Fibroblast of skin of abdomen (primary cell): Measurements from ENCODE around the gene AP5Z1.
"Not testable (repeated sequence)": the region's sequence is repeated elsewhere in the genome, so short reads cannot be mapped to it uniquely, and the experiment has no call there.

Source experiments
- DNase-seq: peaks from one replicate; pipeline ENCODE4 v3.0.0-alpha.2; 2013

AP5Z1 gene

GRCh38 chr7:4788627-4789189 lies 13.3 kb downstream of the AP5Z1 start:
- no peak for DNase-seq

- no peak for DNase-seq
Observed at GRCh38 chr7:4789194-4790077, 14.0 kb downstream of the AP5Z1 start.

- DNase-seq, result no peak
Observed at GRCh38 chr7:4790078-4790465, 14.6 kb downstream of the AP5Z1 start.

GRCh38 chr7:4790516-4790991 lies 15.1 kb downstream of the AP5Z1 start:
- no peak for DNase-seq

GRCh38 chr7:4791101-4791737 lies 15.8 kb downstream of the AP5Z1 start:
- DNase-seq, result no peak

- DNase-seq, result peak; percentile 63
Observed at GRCh38 chr7:4791738-4792536, 16.5 kb downstream of the AP5Z1 start.

GRCh38 chr7:4792537-4793126 lies 17.2 kb downstream of the AP5Z1 start:
- peak; percentile 20 for DNase-seq

GRCh38 chr7:4793385-4793993 lies 18.1 kb downstream of the AP5Z1 start:
- not testable (repeated sequence) for DNase-seq

GRCh38 chr7:4794171-4794570 lies 18.7 kb downstream of the AP5Z1 start:
- DNase-seq, result not testable (repeated sequence)

- peak; percentile 18 for DNase-seq
Observed at GRCh38 chr7:4794591-4795350, 19.3 kb downstream of the AP5Z1 start.

GRCh38 chr7:4796453-4796852 lies 21.0 kb downstream of the AP5Z1 start:
- no peak for DNase-seq

- no peak for DNase-seq
Observed at GRCh38 chr7:4797858-4798705, 22.7 kb downstream of the AP5Z1 start.

- no peak for DNase-seq
Observed at GRCh38 chr7:4798706-4799235, 23.3 kb downstream of the AP5Z1 start.

- DNase-seq, result no peak
Observed at GRCh38 chr7:4799508-4800268, 24.3 kb downstream of the AP5Z1 start.

GRCh38 chr7:4800487-4800886 lies 25.1 kb downstream of the AP5Z1 start:
- no peak for DNase-seq

- DNase-seq, result no peak
Observed at GRCh38 chr7:4800926-4801838, 25.8 kb downstream of the AP5Z1 start.

- no peak for DNase-seq
Observed at GRCh38 chr7:4801839-4802231, 26.4 kb downstream of the AP5Z1 start.

- not testable (repeated sequence) for DNase-seq
Observed at GRCh38 chr7:4802577-4802976, 27.2 kb downstream of the AP5Z1 start.
